GM20000 (cell line): ENCODE results near the gene ADAMTSL4.
"Not testable (repeated sequence)": the region's sequence is repeated elsewhere in the genome, so short reads cannot be mapped to it uniquely, and the experiment has no call there.

Source experiments
- DNase-seq: peaks from one replicate; pipeline ENCODE4 v3.0.0; 2012; ENCODE audit warnings: low spot score
- CTCF ChIP-seq: IDR thresholded peaks from 2 replicates; pipeline ENCODE4 v1.5.1; 2012; ENCODE audit warnings: mild to moderate bottlenecking, control low read depth; ENCODE audit errors: extremely low read depth, missing control alignments

ADAMTSL4 gene

DNA sequence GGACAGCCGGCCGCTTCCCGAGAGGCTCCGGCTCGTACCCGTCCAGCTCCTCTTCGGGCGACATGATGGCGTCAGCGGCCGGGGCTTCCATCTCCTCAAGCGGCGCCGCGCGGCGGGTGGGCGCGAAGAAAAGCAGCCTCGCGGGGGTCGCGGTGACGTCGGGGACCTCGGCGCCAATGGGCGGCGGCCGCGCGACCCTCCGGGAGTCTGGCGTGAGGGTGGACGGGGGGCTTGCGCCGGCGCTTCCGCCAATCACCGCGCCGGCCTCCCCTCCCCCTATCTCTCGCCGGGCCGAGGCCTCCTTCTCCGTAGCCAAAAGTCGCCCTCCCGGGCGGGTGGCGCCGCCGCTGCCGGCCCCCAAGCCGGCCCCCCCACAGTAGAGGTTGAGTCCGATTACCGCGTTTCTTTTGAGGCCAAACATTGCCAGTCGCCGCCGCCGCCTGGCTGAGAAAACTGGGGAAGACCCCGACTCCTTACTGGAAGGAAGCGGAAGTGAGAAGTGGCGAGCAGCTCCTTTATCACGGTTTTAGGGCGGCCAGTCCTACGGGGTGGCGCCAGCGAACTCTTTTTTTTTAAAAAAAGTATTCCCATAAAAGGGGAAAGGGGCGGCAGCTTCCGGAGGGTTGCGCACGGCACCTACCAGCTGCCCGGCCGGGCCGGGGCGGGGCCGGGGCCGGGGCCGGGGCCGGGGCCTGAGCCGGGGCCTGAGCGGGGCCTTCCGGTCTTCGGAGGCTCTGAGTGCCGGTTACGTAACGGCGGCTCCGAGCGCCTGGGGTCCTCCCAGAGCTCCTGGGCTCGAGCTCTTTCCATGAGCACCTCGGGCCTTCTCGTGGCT is 30.1 kb downstream of the ADAMTSL4 start, which contains the start of gene MCL1:
TSS of gene MCL1 (minus strand) at position 501 of the 835 bp plus-strand sequence. CDS start at position 421, 80 bp downstream.
- TF ChIP-seq CTCF: no peak
- peak; percentile 97 for DNase-seq

DNA sequence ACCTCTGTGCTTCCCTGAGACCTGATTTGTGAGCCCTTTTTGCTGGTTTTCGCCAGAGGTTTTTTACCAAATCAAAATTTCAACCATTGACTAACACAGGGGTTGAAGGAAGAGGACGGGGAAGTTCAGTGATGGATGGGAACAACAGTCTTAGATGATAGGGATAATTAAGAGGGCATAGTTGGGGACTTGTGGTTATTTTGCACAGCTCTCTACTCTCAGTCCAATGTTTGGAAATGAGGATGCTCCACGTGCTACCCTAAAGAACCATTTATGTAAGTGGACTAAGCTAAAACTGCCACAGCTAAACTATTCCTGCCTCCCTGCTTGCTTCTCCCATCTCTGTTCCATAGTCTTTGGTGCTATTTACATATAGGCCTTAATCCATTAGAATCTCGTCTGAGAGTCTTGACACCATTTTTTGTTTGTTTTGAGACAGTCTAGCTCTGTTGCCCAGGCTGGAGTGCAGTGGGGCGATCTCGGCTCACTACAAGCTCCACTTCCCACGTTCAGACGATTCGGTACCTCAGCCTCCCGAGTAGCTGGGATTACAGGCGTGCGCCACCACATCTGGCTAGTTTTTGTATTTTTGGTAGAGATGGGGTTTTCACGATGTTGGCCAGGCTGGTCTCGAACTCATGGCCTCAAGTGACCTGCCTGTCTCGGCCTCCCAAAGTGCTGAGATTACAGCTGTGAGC is 30.9 kb downstream of the ADAMTSL4 start:
- no peak for TF ChIP-seq CTCF
- DNase-seq: no peak

GRCh38 chr1:150580966-150581365 is 31.8 kb downstream of the ADAMTSL4 start:
- DNase-seq: not testable (repeated sequence)

- DNase-seq: not testable (repeated sequence)
These were observed 32.2 kb downstream of the ADAMTSL4 start for GRCh38 chr1:150581437-150581836.

DNA sequence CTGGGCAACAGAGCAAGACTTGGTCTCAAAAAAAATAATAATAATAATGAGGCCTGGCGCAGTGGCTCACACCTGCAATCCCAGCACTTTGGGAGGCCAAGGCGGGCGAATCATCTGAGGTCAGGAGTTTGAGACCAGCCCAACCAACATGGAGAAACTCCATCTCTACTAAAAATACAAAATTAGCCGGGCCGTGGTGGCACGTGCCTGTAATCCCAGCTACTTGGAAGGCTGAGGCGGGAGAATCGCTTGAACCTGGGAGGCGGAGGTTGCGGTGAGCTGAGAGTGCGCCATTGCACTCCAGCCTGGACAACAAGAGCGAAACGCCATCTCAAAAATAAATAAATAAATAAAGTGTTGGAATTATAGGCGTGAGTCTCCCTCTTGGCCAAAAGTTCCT is 32.8 kb downstream of the ADAMTSL4 start:
- not testable (repeated sequence) for DNase-seq

- no peak for TF ChIP-seq CTCF
- DNase-seq: no peak
These were observed 33.2 kb downstream of the ADAMTSL4 start for GRCh38 chr1:150582371-150582770.

DNA sequence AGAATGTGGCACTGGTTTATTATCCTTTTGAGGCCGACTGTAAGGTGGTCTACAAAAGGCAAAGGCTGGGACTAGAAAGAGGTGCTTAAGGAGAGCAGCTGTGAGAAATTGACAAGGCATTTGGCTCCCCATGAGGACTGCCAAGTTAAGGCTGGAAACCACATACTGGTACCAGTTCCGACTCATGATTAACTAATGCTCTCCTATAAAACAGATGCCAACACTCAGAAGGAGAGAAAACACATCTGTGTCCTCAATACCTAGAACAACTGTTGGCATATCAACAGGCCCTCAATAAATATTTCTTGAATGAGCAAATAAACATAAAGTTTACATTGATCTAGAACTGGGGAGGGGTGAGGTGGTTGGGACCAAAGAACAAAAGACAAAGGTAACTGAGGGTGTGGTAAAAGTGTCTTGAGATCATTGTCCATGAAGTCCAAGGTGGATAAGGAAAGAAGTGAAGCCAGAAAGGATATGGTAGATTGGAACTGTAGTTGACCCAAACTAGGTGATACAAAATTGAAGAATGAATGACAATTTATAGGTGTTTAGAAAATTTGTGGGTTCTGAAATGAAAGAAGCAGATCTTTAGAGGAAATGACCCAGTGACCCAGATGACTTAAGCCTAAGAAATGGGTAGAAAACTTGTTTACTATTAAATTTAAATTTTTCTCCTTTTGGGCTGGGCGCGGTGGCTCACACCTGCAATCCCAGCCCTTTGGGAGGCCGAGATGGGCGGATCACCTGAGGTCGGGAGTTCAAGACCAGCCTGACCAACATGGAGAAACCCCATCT is 47.1 kb downstream of the ADAMTSL4 start:
- DNase-seq: no peak
- no peak for TF ChIP-seq CTCF

DNA sequence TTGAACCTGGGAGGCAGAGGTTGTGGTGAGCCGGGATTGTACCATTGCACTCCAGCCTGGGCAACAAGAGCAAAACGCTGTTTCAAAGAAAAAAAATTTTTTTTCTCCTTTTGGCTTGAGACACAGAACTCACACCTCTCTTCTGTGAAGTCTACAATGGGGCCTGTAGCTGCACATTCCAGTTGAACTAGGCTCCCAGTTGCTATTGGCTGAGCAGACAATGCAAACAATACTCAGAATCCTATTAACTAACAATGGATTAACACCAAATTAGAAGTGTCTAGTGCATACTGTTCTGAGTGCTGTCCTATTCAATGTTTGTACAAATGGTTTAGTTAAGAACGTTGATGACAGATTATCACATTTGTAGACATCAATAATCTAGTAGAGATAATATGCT is 47.8 kb downstream of the ADAMTSL4 start:
- no peak for DNase-seq
- TF ChIP-seq CTCF: no peak

DNA sequence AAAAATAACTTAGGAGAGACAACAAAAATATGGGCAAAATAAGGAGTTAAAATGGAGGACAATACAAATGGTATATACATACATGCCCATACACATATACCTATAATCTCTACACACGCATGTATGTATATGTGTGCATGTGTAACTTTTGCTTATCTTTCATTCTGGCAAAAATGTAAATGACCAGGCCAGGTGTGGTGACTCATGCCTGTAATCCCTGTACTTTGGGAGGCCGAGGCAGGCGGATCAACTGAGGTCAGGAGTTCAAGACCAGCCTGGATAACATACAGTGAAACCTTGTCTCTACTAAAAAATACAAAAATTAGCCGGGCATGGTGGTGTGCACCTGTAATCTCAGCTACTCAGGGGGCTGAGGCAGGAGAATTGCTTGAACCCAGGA is 49.1 kb downstream of the ADAMTSL4 start:
- DNase-seq: not testable (repeated sequence)
